A549 (cell line): ENCODE measurements around the gene TMCC3. TPM values are rescaled to one million over a fixed set of nuclear protein-coding genes. Genes with fewer than 3 reads are reported as not detected.

Experiments used
- ATAC-seq, 2 experiments: fragments of 200-7000 bp in 1 of 2; fragments of >200 bp in 1 of 2; cut with Nextera tagmentation in 1 of 2; cut with Tn5 transposase in 1 of 2; 3 replicates each; pipeline versions ENCODE4 v1.8.0 to v1.9.1; 2018 to 2020; ENCODE audit warnings: mild to moderate bottlenecking in 1 of 2, moderate library complexity in 1 of 2
- CTCF ChIA-PET: fragments of 300-600 bp; sonication (Branson Sonifier 250); formaldehyde crosslinking; extraction: SDS; loops from one replicate; lab custom pipeline; 2021; ENCODE audit warnings: antibody characterized with exemption, inconsistent platforms; lab: Yijun Ruan, JAX
- POLR2A ChIA-PET: fragments of 350-600 bp; formaldehyde crosslinking; extraction: SDS; loops from one replicate; lab custom pipeline; 2021; ENCODE audit warnings: antibody characterized with exemption, inconsistent platforms; lab: Yijun Ruan, JAX
- DNase-seq, 2 experiments: peaks; one replicate each; pipeline versions ENCODE4 v3.0.0 to v3.0.0-alpha.2; 2011 to 2016; ENCODE audit warnings: low read depth in 1 of 2, low spot score in 1 of 2
- FAIRE-seq: peaks from 2 replicates; lab custom pipeline; 2011; peaks lifted over from hg19 to GRCh38; lab: Jason Lieb, UNC
- H3K27ac ChIP-seq, 2 experiments: fragments of >200 bp; sonication (Bioruptor Twin); formaldehyde crosslinking; 3 replicates each; pipeline ENCODE4 v1.5.1; 2016 to 2017
- H3K4me1 ChIP-seq: fragments of >200 bp; sonication (Bioruptor Twin); formaldehyde crosslinking; 3 replicates; pipeline ENCODE4 v1.6.1; 2016
- H3K4me2 ChIP-seq: fragments of >200 bp; sonication (Bioruptor Twin); formaldehyde crosslinking; 3 replicates; pipeline ENCODE4 v1.6.1; 2016
- H3K4me3 ChIP-seq: fragments of >200 bp; sonication (Bioruptor Twin); formaldehyde crosslinking; 3 replicates; pipeline ENCODE4 v1.5.1; 2016
- H3K9me3 ChIP-seq: fragments of >200 bp; sonication (Bioruptor Twin); formaldehyde crosslinking; 3 replicates; pipeline ENCODE4 v1.6.1; 2016
- BHLHE40 ChIP-seq: IDR thresholded peaks from 2 replicates; pipeline ENCODE4 v1.6.1; 2012; ENCODE audit warnings: low read depth, low read length, inconsistent platforms
- CBX2 ChIP-seq: fragments of 200-600 bp; sonication (generic); IDR thresholded peaks from 2 replicates; pipeline ENCODE4 v1.6.1; 2016; ENCODE audit warnings: low read depth, mild to moderate bottlenecking, borderline replicate concordance
- CBX8 ChIP-seq: fragments of 200-600 bp; sonication (generic); IDR thresholded peaks from 2 replicates; pipeline ENCODE4 v1.6.1; 2016
- CHD2 ChIP-seq: fragments of 150-350 bp; IDR thresholded peaks from 2 replicates; pipeline ENCODE4 v1.6.1; 2014; ENCODE audit warnings: low read length; ENCODE audit not compliant: partially characterized antibody
- EHMT2 ChIP-seq: fragments of 200-600 bp; sonication (generic); IDR thresholded peaks from 2 replicates; pipeline ENCODE4 v1.6.1; 2016; ENCODE audit warnings: antibody characterized with exemption, low read depth, mild to moderate bottlenecking, moderate library complexity
- EP300 ChIP-seq, 2 experiments: fragments of >200 bp; sonication (Bioruptor Twin); formaldehyde crosslinking; IDR thresholded peaks; 2 replicates in 1 of 2; 3 replicates in 1 of 2; pipeline ENCODE4 v1.6.1; 2016 to 2017
- FOXS1 ChIP-seq: fragments of 250-450 bp; sonication (Bioruptor Pico); IDR thresholded peaks from 2 replicates; pipeline ENCODE4 v1.5.0; 2020; ENCODE audit warnings: mild to moderate bottlenecking, moderate library complexity
- GATA3 ChIP-seq: IDR thresholded peaks from 2 replicates; pipeline ENCODE4 v1.6.1; 2012; ENCODE audit warnings: borderline replicate concordance
- HES2 ChIP-seq: fragments of >200 bp; sonication (Bioruptor Twin); formaldehyde crosslinking; IDR thresholded peaks from 2 replicates; pipeline ENCODE4 v1.6.1; 2016
- HMGXB4 ChIP-seq: fragments of 250-450 bp; sonication (Bioruptor Pico); IDR thresholded peaks from 2 replicates; pipeline ENCODE4 v1.5.0; 2021; ENCODE audit warnings: mild to moderate bottlenecking, moderate library complexity, borderline replicate concordance
- HOXB5 ChIP-seq: fragments of 250-450 bp; sonication (Bioruptor Pico); IDR thresholded peaks from 2 replicates; pipeline ENCODE4 v1.5.0; 2020; ENCODE audit warnings: mild to moderate bottlenecking, moderate library complexity
- MYC ChIP-seq: IDR thresholded peaks from 2 replicates; pipeline ENCODE4 v1.6.1; 2012; ENCODE audit warnings: mild to moderate bottlenecking, inconsistent platforms, low read length, improper control_type of control experiment, borderline replicate concordance
- NPAS2 ChIP-seq: fragments of 250-450 bp; sonication (Bioruptor Pico); IDR thresholded peaks from 2 replicates; pipeline ENCODE4 v1.8.0; 2022; ENCODE audit warnings: mild to moderate bottlenecking, moderate library complexity, borderline replicate concordance
- PBX3 ChIP-seq: IDR thresholded peaks from 2 replicates; pipeline ENCODE4 v1.6.1; 2012
- POLR2A ChIP-seq: IDR thresholded peaks from 2 replicates; pipeline ENCODE4 v1.6.1; 2012; ENCODE audit warnings: mild to moderate bottlenecking, low read length
- POLR2AphosphoS2 ChIP-seq: conservative IDR thresholded peaks from 2 replicates; pipeline ENCODE4 v1.6.1; 2012; ENCODE audit warnings: low read length, improper control_type of control experiment, inconsistent platforms
- RAD21 ChIP-seq, 2 experiments: fragments of >200 bp in 1 of 2; sonication (Bioruptor Twin) in 1 of 2; formaldehyde crosslinking in 1 of 2; IDR thresholded peaks in 1 of 2; conservative IDR thresholded peaks in 1 of 2; 2 replicates in 1 of 2; 3 replicates in 1 of 2; pipeline ENCODE4 v1.6.1; 2012 to 2018; ENCODE audit warnings: inconsistent platforms in 1 of 2
- RARB ChIP-seq: fragments of 250-450 bp; sonication (Bioruptor Pico); IDR thresholded peaks from 2 replicates; pipeline ENCODE4 v1.8.0; 2021; ENCODE audit warnings: mild to moderate bottlenecking, moderate library complexity
- RFX5 ChIP-seq: fragments of 450-650 bp; IDR thresholded peaks from 2 replicates; pipeline ENCODE4 v1.7.1; 2014; ENCODE audit warnings: antibody characterized with exemption, mild to moderate bottlenecking, moderate library complexity
- TP53 ChIP-seq: fragments of 250-450 bp; sonication (Bioruptor Pico); IDR thresholded peaks from 2 replicates; pipeline ENCODE4 v1.5.0; 2021; ENCODE audit warnings: mild to moderate bottlenecking, moderate library complexity
- ZFP36 ChIP-seq: fragments of 450-650 bp; IDR thresholded peaks from 2 replicates; pipeline ENCODE4 v1.6.1; 2014; ENCODE audit warnings: borderline replicate concordance; ENCODE audit not compliant: partially characterized antibody
- ZSCAN20 ChIP-seq: fragments of 250-450 bp; sonication (Bioruptor Pico); IDR thresholded peaks from 2 replicates; pipeline ENCODE4 v1.8.0; 2022; ENCODE audit warnings: mild to moderate bottlenecking, moderate library complexity
- WGBS: methylation state at CpG from one replicate; pipeline ENCODE4 v1.1.6; 2017; ENCODE audit errors: missing lambda C conversion rate; 5-methylcytosine and 5-hydroxymethylcytosine counted together
- polyA plus RNA-seq, 4 experiments: library from polyadenylated mRNA; depleted of rRNA in 3 of 4; stranded (reverse); fragments of >200 nt; fragmentation: RNase III in 1 of 4; extraction: RNeasy Plus Mini Kit Qiagen cat#74134 plus additional on column Dnase treatment in 1 of 4; gene quantifications; 2 replicates in 3 of 4; 3 replicates in 1 of 4; pipeline ENCODE4 v1.2.3, GENCODE V29; 2011 to 2017

Gene TMCC3
- polyA plus RNA-seq, 2 of the 4 experiments (the other 2 are of a cell fraction), result 0.50 to 0.62 TPM

- DNase-seq (no peak), ATAC-seq (peak; percentile 39 to 40; a peak in 4 of 6 replicates)
- H3K27ac ChIP-seq, result 0 out of 6 replicates have a peak overlapping the region, but pooled peaks of 1 of the 2 experiments have one; percentile 20
- POLR2A ChIA-PET, result no interaction called here
- no peak for TF ChIP-seq FOXS1 (CRISPR knock-in tag)
- no peak for TF ChIP-seq RFX5
- no peak for TF ChIP-seq HOXB5 (CRISPR knock-in tag)
- no peak for TF ChIP-seq POLR2A
- TF ChIP-seq POLR2AphosphoS2, result no peak
- no peak for TF ChIP-seq CBX8
- TF ChIP-seq NPAS2 (CRISPR knock-in tag), result no peak
- TF ChIP-seq RARB (CRISPR knock-in tag), result no peak
- TF ChIP-seq HMGXB4 (CRISPR knock-in tag), result no peak
- TF ChIP-seq RAD21 (conservative IDR thresholded peaks at IDR 0.05 in 1 of 2, IDR thresholded peaks at IDR 0.05 in 1 of 2), result no peak
- TF ChIP-seq CHD2, result no peak
- TF ChIP-seq EP300 (IDR thresholded peaks at IDR 0.05), result no peak
- TF ChIP-seq ZSCAN20 (CRISPR knock-in tag), result no peak
- TF ChIP-seq BHLHE40, result no peak
- TF ChIP-seq GATA3, result no peak
- TF ChIP-seq CBX2, result no peak
- TF ChIP-seq ZFP36, result no peak
- TF ChIP-seq MYC, result no peak
- no peak for TF ChIP-seq HES2
- no peak for TF ChIP-seq EHMT2
- TF ChIP-seq, all 56 proteins: peak for 0
- Histone ChIP-seq H3K4me1 (peaks cover 28% of the 10 kb centered on the region; the same call in 2 of the 3 replicates), H3K4me3 (no peak overlapping the region), H3K4me2 (peak overlapping the region; percentile 37; the same call in 1 of the 3 replicates), H3K9me3 (no peaks in the 10 kb centered on the region)
- no peak for FAIRE-seq
- WGBS, result 82% methylated on average over 9 of the region's 9 CpGs
- CTCF ChIA-PET, result interaction anchor here (0.7 kb wide), 1 partner anchor 85 kb away, joined by 3 read pairs; no protein-coding TSS in a partner anchor
Measured at GRCh38 chr12:94689646-94690036, 39.3 kb upstream of the TMCC3 start.

- H3K9me3 ChIP-seq, result no peaks in the 10 kb centered on the region
- CTCF ChIA-PET, result interaction anchor here (0.7 kb wide), 1 partner anchor 85 kb away, joined by 3 read pairs; no protein-coding TSS in a partner anchor
- peaks cover 28% of the 10 kb centered on the region; the same call in 2 of the 3 replicates for H3K4me1 ChIP-seq
- DNase-seq (no peak), ATAC-seq (peak; percentile 39 to 54; a peak in 5 of 6 replicates), FAIRE-seq (no peak)
- POLR2A ChIA-PET, result no interaction called here
- WGBS, result 64% methylated on average over 7 of the region's 7 CpGs
- H3K4me2 ChIP-seq, result peak overlapping the region; percentile 37; the same call in 1 of the 3 replicates
- no peak overlapping the region for H3K4me3 ChIP-seq
- H3K27ac ChIP-seq, result no peak overlapping the region
- TF ChIP-seq PBX3 (no peak), HES2 (no peak), FOXS1 (CRISPR knock-in tag) (no peak), TP53 (CRISPR knock-in tag) (no peak), RARB (CRISPR knock-in tag) (no peak)
Measured at GRCh38 chr12:94689002-94689645, 38.8 kb upstream of the TMCC3 start.
